ENCODE measurements around the gene C1orf74. TPM values are rescaled to one million over a fixed set of nuclear protein-coding genes. Genes with fewer than 3 reads are reported as not detected.

The C1orf74 gene
- 1.4 and 3.0 TPM in 2 replicates for total RNA-seq (ENCODE audit: low replicate concordance)

DNA sequence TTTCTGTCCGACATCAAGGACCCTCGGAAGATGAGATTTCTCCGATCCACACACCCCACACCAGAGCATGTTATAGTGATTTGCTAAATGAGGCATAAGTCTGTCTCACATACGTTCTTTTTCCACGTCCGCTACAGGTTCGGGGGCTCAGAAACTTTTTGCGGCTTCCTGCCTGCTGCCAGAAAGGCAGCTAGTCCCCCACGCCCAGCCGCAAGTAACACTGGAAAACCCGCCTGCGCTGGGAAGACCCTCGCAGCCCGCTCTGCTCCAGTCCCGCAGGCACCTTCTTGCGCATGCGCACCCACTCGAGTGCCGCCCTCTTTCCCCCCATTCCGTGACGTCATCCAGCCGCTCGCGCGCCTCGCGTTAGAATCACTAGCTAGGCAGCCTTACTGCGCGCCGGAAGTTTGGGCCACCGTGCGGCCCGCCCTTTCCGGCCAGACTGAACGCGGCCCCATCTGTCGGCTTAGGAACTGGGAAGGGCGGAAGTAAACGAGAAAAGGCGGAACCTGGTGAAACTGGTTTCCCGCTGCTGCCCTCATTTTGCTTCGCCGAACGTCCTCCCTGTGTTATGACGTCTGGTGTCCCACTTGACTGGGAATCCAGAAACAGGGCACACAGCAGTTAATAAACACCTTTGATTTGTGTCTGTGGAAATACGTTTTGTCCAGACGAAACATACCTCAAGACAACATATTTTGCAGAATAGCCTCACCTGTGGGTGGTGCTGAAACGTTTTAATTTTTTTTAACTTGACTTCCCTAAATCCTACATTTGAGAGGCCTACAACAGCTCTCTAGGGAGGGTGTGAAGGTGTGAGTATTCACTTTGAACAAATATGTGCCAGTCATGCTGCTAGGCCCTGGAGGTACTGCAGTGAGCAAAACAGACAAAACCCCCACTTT is at the start of gene C1orf74:
Gene C1orf74, minus strand, starts transcription at position 295 of the 905 bp plus-strand sequence. CDS start 925 bp downstream, outside the sequence.

GRCh38 chr1:209827384-209828262 is 43.3 kb upstream of the C1orf74 start, which contains the start of gene UTP25:
Gene UTP25 (plus strand): TSS chr1:209827972. CDS start chr1:209828064, 92 bp downstream.

GRCh38 chr1:209805875-209806760 is 21.8 kb upstream of the C1orf74 start, which contains the start of gene IRF6:
Gene IRF6 (minus strand): TSS chr1:209806142. CDS start chr1:209801413, 4,729 bp downstream.

GRCh38 chr1:209755926-209756614 is 28.3 kb downstream of the C1orf74 start, which contains the start of gene TRAF3IP3:
Gene TRAF3IP3 (plus strand): TSS chr1:209756053. CDS start chr1:209760040, 3,987 bp downstream.

Other genes with a start within 250 kb of the C1orf74 start
- gene CAMK1G, start 200.8 kb downstream of the C1orf74 start, total RNA-seq (ENCODE audit: low replicate concordance), result under 0.01 and 0.38 TPM in 2 replicates
- 5.6 and 20.8 TPM in 2 replicates for gene LAMB3, start 132.1 kb downstream of the C1orf74 start, total RNA-seq (ENCODE audit: low replicate concordance)
- 4.4 and 286 TPM in 2 replicates for gene G0S2, start 109.1 kb downstream of the C1orf74 start, total RNA-seq (ENCODE audit: low replicate concordance)
- 0.45 and 71.1 TPM in 2 replicates for gene HSD11B1, start 79.7 kb downstream of the C1orf74 start, total RNA-seq (ENCODE audit: low replicate concordance)
- not detected in 2 replicates for gene TRAF3IP3, start 28.5 kb downstream of the C1orf74 start, total RNA-seq (ENCODE audit: low replicate concordance)
- gene IRF6, start 21.6 kb upstream of the C1orf74 start, total RNA-seq (ENCODE audit: low replicate concordance), result 0.47 and 7.7 TPM in 2 replicates
- 5.6 and 6.4 TPM in 2 replicates for gene UTP25, start 43.4 kb upstream of the C1orf74 start, total RNA-seq (ENCODE audit: low replicate concordance)
- 0.47 and 0.68 TPM in 2 replicates for gene SYT14, start 153.7 kb upstream of the C1orf74 start, total RNA-seq (ENCODE audit: low replicate concordance)